Measurements from ENCODE around the gene CERT1.

DNA sequence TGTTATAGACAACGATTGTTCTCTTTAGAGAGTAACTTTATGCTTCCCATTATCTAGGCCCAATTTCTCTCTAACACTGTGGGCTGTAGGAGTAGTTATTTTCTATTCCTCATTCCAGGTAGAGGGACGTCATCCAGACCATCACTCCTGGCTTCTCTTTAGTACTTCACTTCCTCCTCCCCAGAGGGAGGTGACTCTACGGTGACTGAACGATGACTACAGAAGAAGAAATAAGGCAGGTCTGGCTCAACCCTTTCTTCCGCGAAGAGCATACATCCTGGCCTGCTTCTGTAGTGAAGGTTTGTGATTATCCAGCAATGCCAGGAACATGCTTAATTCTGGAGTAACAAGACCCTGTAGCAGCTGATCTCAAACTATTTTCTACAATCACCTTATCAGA is 123.6 kb downstream of the CERT1 start:
- TF ChIP-seq SIN3A (IDR thresholded peaks at IDR 0.05; ENCODE audit: borderline replicate concordance, insufficient read depth, low read length) (no peak), TAF1 (IDR thresholded peaks at IDR 0.05; ENCODE audit: borderline replicate concordance, insufficient read depth, low read length) (no peak)
- TF ChIP-seq, protein P1, sequence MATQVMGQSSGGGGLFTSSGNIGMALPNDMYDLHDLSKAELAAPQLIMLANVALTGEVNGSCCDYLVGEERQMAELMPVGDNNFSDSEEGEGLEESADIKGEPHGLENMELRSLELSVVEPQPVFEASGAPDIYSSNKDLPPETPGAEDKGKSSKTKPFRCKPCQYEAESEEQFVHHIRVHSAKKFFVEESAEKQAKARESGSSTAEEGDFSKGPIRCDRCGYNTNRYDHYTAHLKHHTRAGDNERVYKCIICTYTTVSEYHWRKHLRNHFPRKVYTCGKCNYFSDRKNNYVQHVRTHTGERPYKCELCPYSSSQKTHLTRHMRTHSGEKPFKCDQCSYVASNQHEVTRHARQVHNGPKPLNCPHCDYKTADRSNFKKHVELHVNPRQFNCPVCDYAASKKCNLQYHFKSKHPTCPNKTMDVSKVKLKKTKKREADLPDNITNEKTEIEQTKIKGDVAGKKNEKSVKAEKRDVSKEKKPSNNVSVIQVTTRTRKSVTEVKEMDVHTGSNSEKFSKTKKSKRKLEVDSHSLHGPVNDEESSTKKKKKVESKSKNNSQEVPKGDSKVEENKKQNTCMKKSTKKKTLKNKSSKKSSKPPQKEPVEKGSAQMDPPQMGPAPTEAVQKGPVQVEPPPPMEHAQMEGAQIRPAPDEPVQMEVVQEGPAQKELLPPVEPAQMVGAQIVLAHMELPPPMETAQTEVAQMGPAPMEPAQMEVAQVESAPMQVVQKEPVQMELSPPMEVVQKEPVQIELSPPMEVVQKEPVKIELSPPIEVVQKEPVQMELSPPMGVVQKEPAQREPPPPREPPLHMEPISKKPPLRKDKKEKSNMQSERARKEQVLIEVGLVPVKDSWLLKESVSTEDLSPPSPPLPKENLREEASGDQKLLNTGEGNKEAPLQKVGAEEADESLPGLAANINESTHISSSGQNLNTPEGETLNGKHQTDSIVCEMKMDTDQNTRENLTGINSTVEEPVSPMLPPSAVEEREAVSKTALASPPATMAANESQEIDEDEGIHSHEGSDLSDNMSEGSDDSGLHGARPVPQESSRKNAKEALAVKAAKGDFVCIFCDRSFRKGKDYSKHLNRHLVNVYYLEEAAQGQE (IDR thresholded peaks at IDR 0.05; ENCODE audit: insufficient read depth in 1 of 2, low read depth in 2 of 2, low read length in 2 of 2): no peak

All from PFSK-1 (cell line).